PFSK-1 (cell line): ENCODE measurements around the gene RGS9.

ENCODE experiments used
- FOXP2 ChIP-seq: optimal IDR thresholded peaks from 2 replicates; pipeline ENCODE3; 2011; ENCODE audit warnings: borderline replicate concordance, control low read depth, inconsistent platforms; ENCODE audit not compliant: insufficient read depth; ENCODE audit errors: extremely low read length, extremely low read depth
- POLR2AphosphoS5 ChIP-seq: IDR thresholded peaks from 2 replicates; pipeline ENCODE4 v1.6.1; 2012; ENCODE audit warnings: low read depth, mild to moderate bottlenecking, control low read depth, low read length, moderate library complexity
- REST ChIP-seq, 2 experiments: IDR thresholded peaks; 2 replicates each; pipeline versions ENCODE4 v1.6.1 to v1.8.0; 2011 to 2012; ENCODE audit warnings: low read depth in 2 of 2, low read length in 2 of 2, control low read depth in 1 of 2, inconsistent platforms in 1 of 2, mild to moderate bottlenecking in 1 of 2, moderate library complexity in 1 of 2; ENCODE audit not compliant: insufficient read depth in 1 of 2
- SIN3A ChIP-seq: IDR thresholded peaks from 2 replicates; pipeline ENCODE4 v1.6.1; 2012; ENCODE audit warnings: mild to moderate bottlenecking, low read length, moderate library complexity, borderline replicate concordance; ENCODE audit not compliant: insufficient read depth
- TAF1 ChIP-seq: IDR thresholded peaks from 2 replicates; pipeline ENCODE4 v1.6.1; 2012; ENCODE audit warnings: low read length, control low read depth, borderline replicate concordance; ENCODE audit not compliant: insufficient read depth

GRCh38 chr17:65218261-65218660 lies 81.1 kb downstream of the RGS9 start:
- no peak for TF ChIP-seq POLR2AphosphoS5
- TF ChIP-seq REST (IDR thresholded peaks at IDR 0.05; ENCODE audit: insufficient read depth in 1 of 2, low read depth in 2 of 2, low read length in 2 of 2) = no peak
- no peak for TF ChIP-seq FOXP2
- no peak for TF ChIP-seq TAF1
- TF ChIP-seq SIN3A = no peak
